Tibial nerve (tissue), 4 donors: ENCODE measurements around the gene MUC5AC.

ENCODE experiments used
- CTCF ChIP-seq, 5 experiments: fragments of 200-600 bp in 3 of 5; fragments of 450-650 bp in 2 of 5; sonication (generic) in 3 of 5; IDR thresholded peaks; one replicate each; pipeline ENCODE4 v1.5.1; 2016 to 2019; ENCODE audit warnings: antibody characterized with exemption in 5 of 5, mild to moderate bottlenecking in 3 of 5, moderate library complexity in 2 of 5
- EP300 ChIP-seq, 2 donors: sonication (generic); formaldehyde crosslinking; IDR thresholded peaks; one replicate each; pipeline ENCODE4 v1.6.1; 2017; ENCODE audit warnings: antibody characterized with exemption in 2 of 2, mild to moderate bottlenecking in 1 of 2

DNA sequence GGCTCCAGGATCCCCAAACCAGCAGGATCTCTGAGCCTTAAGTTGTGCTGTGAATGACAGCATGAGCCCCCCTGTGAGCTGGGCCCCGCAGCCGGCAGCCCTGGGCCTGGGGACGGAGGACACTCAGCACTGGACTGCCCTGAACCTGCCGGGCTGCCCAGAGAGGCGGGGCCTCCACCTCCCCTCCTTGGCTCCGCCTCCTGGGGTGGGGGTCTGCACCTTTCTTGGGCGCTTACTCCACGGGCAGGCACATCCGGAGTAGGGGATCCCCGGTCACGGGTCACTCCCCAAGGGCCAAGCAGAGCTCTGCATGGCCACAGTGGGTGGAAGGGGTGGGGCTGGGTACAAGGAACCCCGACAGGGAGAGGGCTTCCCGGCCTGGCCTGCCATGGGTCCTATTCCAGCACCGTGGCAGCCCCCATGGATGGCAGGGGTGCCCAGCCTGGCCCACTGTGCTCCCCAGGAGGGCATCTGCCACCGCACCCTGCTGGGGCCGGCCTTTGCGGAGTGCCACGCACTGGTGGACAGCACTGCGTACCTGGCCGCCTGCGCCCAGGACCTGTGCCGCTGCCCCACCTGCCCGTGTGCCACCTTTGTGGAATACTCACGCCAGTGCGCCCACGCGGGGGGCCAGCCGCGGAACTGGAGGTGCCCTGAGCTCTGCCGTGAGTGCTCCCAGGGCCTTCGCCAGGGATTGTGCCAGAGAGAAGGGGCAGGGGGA, 70.5 kb downstream of the MUC5AC start:
- no peak for TF ChIP-seq CTCF (IDR thresholded peaks at IDR 0.05)
- no peak for TF ChIP-seq EP300 (IDR thresholded peaks at IDR 0.05)
